Measurements from ENCODE around the gene ROPN1L. TPM values are rescaled to one million over a fixed set of nuclear protein-coding genes. Genes with fewer than 3 reads are reported as not detected.

ROPN1L gene
- total and polyA plus RNA-seq, 12 donors: 0.15 to 3.9 (median 0.42) TPM; not detected in 3

GRCh38 chr5:10448754-10449360 lies 7.2 kb downstream of the ROPN1L start:
- 84 to 92% (median 87%) methylated on average over 9 to 11 of the region's 11 CpGs for WGBS, 4 donors
- Histone ChIP-seq H3K9me3 (replicated peaks in 1 of 3) (no peaks in the 10 kb centered on the region), H3K4me1 (replicated peaks in 1 of 2) (peaks cover 0 to 4% of the 10 kb centered on the region in 2 donors), H3K27ac (no peak overlapping the region), H3K27me3 (no peaks in the 10 kb centered on the region), H3K4me3 (no peak overlapping the region), H3K36me3 (replicated peaks in 1 of 2) (no peaks in the 10 kb centered on the region)
- no peak for DNase-seq
- intact Hi-C loops (cut with DNase I): loop anchor here in 1 of 2 donors (2.0 kb wide), 1 partner anchor 180 kb away; no protein-coding TSS in a partner anchor
- TF ChIP-seq CTCF (IDR thresholded peaks at IDR 0.05): no peak
- no peak for TF ChIP-seq POLR2A (IDR thresholded peaks at IDR 0.05)

GRCh38 chr5:10451137-10451824 lies 9.6 kb downstream of the ROPN1L start:
- H3K4me3 ChIP-seq: no peak overlapping the region
- H3K27me3 ChIP-seq: no peaks in the 10 kb centered on the region
- 62 to 76% (median 70%) methylated on average over 9 of the region's 9 CpGs for WGBS, 4 donors
- H3K27ac ChIP-seq: no peak overlapping the region
- H3K9me3 ChIP-seq (replicated peaks in 1 of 3): no peaks in the 10 kb centered on the region
- TF ChIP-seq CTCF (IDR thresholded peaks at IDR 0.05): no peak
- TF ChIP-seq POLR2A (IDR thresholded peaks at IDR 0.05): no peak
- no peak for DNase-seq
- intact Hi-C loops (cut with DNase I): no loop called here
- no peaks in the 10 kb centered on the region for H3K36me3 ChIP-seq (replicated peaks in 1 of 2)
- no peaks in the 10 kb centered on the region for H3K4me1 ChIP-seq (replicated peaks in 1 of 2)

GRCh38 chr5:10452768-10453331 lies 11.2 kb downstream of the ROPN1L start:
- Histone ChIP-seq H3K4me3 (no peak overlapping the region), H3K27me3 (no peaks in the 10 kb centered on the region), H3K36me3 (replicated peaks in 1 of 2) (no peaks in the 10 kb centered on the region), H3K27ac (no peak overlapping the region), H3K9me3 (replicated peaks in 1 of 3) (no peaks in the 10 kb centered on the region), H3K4me1 (replicated peaks in 1 of 2) (no peaks in the 10 kb centered on the region)
- TF ChIP-seq POLR2A (IDR thresholded peaks at IDR 0.05): no peak
- peak; percentile 34 to 77 (median 74) for TF ChIP-seq CTCF (IDR thresholded peaks at IDR 0.05)
- DNase-seq: peak in 3 of 7 donors; percentile 27 to 38 (median 28)
- WGBS, 4 donors: 69 to 71% (median 69%) methylated on average over 6 to 10 of the region's 10 CpGs
- intact Hi-C loops (cut with DNase I): loop anchor here in 1 of 2 donors (2.0 kb wide), 1 partner anchor 178 kb away; no protein-coding TSS in a partner anchor

GRCh38 chr5:10453545-10453944 lies 11.9 kb downstream of the ROPN1L start:
- Histone ChIP-seq H3K27ac (no peak overlapping the region), H3K4me1 (replicated peaks in 1 of 2) (no peaks in the 10 kb centered on the region)

More at GRCh38 chr5:10453545-10453944, 11.9 kb downstream of the ROPN1L start:
- Histone ChIP-seq H3K4me3 (no peak overlapping the region), H3K9me3 (replicated peaks in 1 of 3) (no peaks in the 10 kb centered on the region), H3K27me3 (no peaks in the 10 kb centered on the region), H3K36me3 (replicated peaks in 1 of 2) (no peaks in the 10 kb centered on the region)
- 81 to 87% (median 84%) methylated on average over 8 of the region's 8 CpGs for WGBS, 4 donors
- intact Hi-C loops (cut with DNase I): loop anchor here in 1 of 2 donors (2.0 kb wide), 1 partner anchor 177 kb away; no protein-coding TSS in a partner anchor
- no peak for DNase-seq
- TF ChIP-seq POLR2A (IDR thresholded peaks at IDR 0.05) (no peak), CTCF (IDR thresholded peaks at IDR 0.05) (no peak)
